HG02798 (cell line): Measurements from ENCODE around the gene GRIN3B.
A peak's percentile ranks its signal among the peaks of the same experiment; 100 is the strongest.
"Not testable (repeated sequence)": the region's sequence is repeated elsewhere in the genome, so short reads cannot be mapped to it uniquely, and the experiment has no call there.

Experiments used
- ATAC-seq: cut with Tn5 transposase; IDR thresholded peaks from one replicate; pipeline ENCODE4 v1.9.1; 2021; ENCODE audit warnings: mild to moderate bottlenecking; ENCODE audit not compliant: unreplicated experiment, poor library complexity

Gene GRIN3B

GRCh38 chr19:1017115-1017905 lies 17.1 kb downstream of the GRIN3B start:
- ATAC-seq, result no peak

- ATAC-seq, result no peak
Measured at GRCh38 chr19:1017906-1018305, 17.7 kb downstream of the GRIN3B start.

- no peak for ATAC-seq
Measured at GRCh38 chr19:1018393-1018792, 18.2 kb downstream of the GRIN3B start.

- ATAC-seq, result no peak
Measured at GRCh38 chr19:1018932-1019615, 18.9 kb downstream of the GRIN3B start.

GRCh38 chr19:1019616-1019961 lies 19.4 kb downstream of the GRIN3B start:
- ATAC-seq, result no peak

GRCh38 chr19:1019980-1020867 lies 20.0 kb downstream of the GRIN3B start:
- no peak for ATAC-seq

GRCh38 chr19:1020868-1021425 lies 20.7 kb downstream of the GRIN3B start, which contains the start of gene TMEM259:
Gene TMEM259, minus strand, starts transcription at chr19:1021123. Its CDS starts 127 bp downstream, at chr19:1020996.
- ATAC-seq, result peak; percentile 86

GRCh38 chr19:1023883-1024188 lies 23.6 kb downstream of the GRIN3B start:
- not testable (repeated sequence) for ATAC-seq

GRCh38 chr19:1025080-1025479 lies 24.9 kb downstream of the GRIN3B start:
- not testable (repeated sequence) for ATAC-seq

- ATAC-seq, result peak; percentile 64
Measured at GRCh38 chr19:1025960-1026782, 26.0 kb downstream of the GRIN3B start, which contains the start of gene CNN2. Gene CNN2, plus strand, starts transcription at chr19:1026608. Its CDS starts 54 bp downstream, at chr19:1026662.

- peak; percentile 2 for ATAC-seq
Measured at GRCh38 chr19:1026783-1027649, 26.8 kb downstream of the GRIN3B start.

- ATAC-seq, result no peak
Measured at GRCh38 chr19:1027650-1028061, 27.4 kb downstream of the GRIN3B start.

- ATAC-seq, result no peak
Measured at GRCh38 chr19:1028062-1028926, 28.1 kb downstream of the GRIN3B start.

GRCh38 chr19:1032264-1032867 lies 32.1 kb downstream of the GRIN3B start:
- no peak for ATAC-seq

- no peak for ATAC-seq
Measured at GRCh38 chr19:1035998-1036621, 35.9 kb downstream of the GRIN3B start.

- no peak for ATAC-seq
Measured at GRCh38 chr19:1037621-1038064, 37.4 kb downstream of the GRIN3B start.
